Measurements from ENCODE around the gene LRRC8A.
"Not testable (repeated sequence)": the region's sequence is repeated elsewhere in the genome, so short reads cannot be mapped to it uniquely, and the experiment has no call there.

The LRRC8A gene

DNA sequence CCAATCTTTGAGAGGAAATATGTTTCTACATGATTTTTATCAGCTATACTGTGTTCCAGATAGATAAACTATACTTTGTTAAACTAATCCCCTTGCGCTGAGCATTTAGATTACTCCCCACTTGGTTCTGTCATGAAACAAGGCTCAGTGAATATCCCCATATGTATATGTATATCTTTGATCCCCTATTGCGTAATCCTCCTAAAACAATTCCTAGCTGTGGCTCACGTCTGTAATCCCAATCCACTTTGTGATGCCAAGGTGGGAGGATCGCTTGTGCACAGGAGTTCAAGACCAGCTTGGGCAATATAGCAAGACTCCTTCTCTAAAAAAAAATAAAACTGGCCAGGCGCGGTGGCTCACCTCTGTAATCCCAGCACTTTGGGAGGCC lies 41.6 kb downstream of the LRRC8A start:
- DNase-seq = no peak

DNA sequence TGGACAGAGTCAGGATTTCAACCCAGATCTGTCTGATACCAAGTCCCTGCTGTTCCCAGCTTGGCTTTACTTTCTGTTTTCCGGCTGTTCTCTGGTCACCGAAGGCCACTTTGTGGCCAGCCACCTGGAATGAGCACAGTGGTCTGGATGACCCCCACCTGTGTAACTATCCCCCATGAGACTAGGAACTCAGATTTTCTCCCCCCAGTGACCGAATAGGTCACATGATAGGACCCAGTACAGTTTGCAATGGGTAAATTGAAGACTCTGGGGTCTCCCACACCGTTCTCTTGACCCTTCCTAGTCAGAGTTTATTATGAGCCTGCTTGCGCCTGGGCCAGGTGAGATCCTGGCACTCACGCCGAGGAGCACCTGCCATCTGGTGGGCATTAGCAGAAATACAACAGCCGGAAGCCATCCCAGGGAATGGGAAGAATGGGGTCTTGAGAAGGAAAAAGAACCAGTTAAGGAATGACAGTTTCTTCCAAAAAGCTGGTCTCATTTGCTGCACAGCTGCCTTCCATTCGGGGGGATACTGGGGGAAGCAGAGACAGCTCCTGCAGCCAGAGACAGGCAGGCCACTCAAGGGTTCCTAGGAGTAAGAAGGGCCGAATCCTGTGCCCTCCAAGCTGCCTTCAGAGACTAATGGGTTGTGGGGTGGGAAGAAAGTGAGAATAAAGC lies 45.9 kb downstream of the LRRC8A start:
- peak; percentile 53 for DNase-seq

GRCh38 chr9:128928624-128929023 lies 46.7 kb downstream of the LRRC8A start:
- DNase-seq = no peak

DNA sequence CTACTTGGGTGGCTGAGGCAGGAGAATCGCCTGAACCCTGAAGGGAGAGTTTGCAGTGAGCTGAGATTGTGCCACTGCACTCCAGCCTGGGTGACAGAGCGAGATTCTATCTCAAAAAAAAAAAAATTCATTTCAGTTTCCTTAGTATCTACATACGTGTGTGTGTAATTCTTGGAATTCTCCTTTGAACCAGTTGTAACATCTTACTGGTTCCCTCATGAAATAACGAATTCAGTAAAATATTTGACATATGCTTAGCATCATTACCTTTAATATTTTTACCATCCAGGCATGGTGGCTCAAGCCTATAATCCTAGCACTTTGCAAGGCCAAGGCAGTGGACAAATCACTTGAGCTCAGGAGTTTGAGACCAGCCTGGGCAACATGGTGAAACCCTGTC lies 47.6 kb downstream of the LRRC8A start:
- no peak for DNase-seq

- DNase-seq = no peak
Measured at GRCh38 chr9:128933731-128934130, 51.8 kb downstream of the LRRC8A start.

GRCh38 chr9:128936171-128936865 lies 54.4 kb downstream of the LRRC8A start:
- DNase-seq = no peak

- DNase-seq = no peak
Measured at GRCh38 chr9:128937310-128938165, 55.6 kb downstream of the LRRC8A start.

DNA sequence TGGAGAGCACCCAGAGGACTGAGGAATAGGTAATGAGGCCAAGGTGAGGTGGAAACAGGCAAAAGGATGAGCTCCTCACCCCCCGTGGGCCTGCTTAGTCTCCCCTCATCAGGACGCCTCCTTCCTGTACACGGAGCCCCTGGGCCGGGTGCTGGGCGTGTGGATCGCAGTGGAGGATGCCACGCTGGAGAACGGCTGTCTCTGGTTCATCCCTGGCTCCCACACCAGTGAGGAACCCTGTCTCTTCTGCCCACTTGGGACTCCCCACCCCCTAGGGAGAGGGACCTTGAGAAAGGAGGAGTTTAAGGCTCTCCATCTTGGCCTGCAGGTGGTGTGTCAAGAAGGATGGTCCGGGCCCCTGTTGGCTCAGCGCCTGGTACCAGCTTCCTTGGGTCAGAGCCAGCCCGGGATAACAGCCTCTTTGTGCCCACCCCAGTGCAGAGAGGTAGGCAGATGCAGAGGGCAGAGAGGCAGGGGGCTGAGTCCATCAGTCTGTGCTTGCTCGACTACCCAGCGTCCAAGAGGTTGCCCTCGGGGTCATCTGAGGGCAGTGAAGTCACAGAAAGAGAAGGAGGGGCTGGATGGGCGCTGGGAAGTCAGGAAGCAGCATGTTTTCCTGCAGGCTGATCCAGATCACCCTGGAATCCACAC lies 58.5 kb downstream of the LRRC8A start:
- no peak for DNase-seq

DNA sequence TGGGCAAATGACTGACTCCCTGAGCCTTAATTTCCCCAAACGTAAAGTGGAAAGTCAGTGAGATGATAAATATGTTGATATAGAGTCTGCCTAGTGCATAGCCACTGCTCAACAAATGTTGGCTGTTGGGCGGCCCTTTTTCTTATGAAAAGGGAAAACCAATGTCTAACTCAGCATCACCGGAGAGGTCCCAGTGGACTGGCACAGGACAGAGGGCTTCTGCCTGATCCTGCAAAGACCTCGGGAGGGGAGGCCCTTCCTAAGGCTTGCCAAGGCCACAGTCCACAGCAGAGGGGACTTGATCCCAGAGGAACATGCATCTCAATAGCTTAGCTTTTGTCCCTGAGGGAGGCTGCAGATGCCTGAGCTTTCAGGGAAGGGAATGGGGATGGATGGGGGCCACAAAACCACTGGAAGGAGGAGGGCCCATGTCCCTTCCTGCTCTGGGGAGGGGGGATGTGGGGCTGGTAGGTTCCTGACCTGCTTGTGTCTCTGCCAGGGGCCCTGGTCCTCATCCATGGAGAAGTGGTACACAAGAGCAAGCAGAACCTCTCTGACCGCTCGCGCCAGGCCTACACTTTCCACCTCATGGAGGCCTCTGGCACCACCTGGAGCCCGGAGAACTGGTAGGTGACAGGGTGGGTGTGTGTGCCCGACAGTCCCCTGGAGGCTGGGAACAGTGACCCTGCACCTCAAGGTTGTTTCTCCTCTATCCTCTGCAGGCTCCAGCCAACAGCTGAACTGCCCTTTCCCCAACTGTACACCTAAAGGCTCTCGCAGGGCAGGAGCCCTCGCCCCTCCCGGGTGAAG lies 59.2 kb downstream of the LRRC8A start:
- no peak for DNase-seq

DNA sequence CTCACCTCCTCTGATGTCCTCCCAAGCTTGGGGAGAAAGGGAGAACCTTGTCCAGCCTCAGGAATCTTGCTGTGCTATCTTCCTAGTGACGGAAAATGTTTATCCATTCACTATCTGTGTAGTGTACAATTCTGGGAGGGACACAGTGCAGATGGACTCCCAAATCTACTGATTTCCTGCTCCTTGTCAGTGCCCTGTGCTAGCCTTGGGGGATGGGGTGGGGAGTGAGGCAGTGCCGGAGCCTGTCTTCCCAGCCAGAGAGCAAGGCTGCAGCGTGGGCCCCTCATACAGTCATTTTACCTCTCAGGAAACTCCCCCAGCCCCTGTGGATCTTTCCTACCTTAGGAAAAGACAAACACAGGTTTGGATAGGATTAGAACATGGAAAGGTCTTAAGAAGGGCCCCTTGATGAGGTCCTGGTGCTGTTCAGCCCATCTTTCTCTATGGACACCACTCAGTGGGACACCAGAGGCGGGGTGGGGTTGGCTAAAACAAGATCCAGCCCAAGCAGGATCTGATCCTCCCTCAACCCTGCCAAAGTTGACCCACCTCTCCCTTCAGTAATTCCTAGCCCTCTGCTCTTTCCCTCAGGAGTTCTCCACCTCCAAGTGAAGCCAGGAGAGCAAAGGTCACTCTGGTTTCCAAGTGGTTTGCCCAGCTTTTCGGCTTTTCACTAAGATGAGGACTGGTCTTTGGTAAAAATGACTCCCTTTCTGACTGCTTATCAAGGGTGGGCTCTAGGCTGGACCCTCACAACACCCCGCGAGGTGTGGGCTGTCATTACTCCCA lies 62.1 kb downstream of the LRRC8A start:
- DNase-seq = no peak

DNA sequence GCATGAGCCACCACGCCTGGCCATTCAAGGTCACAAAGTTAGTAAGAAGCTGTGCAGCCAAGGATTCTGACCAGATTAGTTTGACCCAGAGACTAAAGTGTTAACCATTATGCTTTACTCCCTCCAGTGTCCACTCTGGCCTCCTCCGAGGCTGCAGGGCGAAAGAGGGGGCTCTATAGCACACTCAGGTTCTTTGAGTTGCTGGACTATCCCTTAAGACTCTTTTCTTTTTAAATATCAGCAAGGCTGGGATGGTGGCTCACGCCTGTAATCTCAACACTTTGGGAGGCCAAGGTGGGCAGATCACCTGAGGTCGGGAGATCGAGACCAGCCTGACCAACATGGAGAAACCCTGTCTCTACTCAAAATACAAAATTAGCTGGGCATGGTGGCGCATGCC lies 63.0 kb downstream of the LRRC8A start:
- DNase-seq = not testable (repeated sequence)

- no peak for DNase-seq
Measured at GRCh38 chr9:128945798-128946501, 64.0 kb downstream of the LRRC8A start.

DNA sequence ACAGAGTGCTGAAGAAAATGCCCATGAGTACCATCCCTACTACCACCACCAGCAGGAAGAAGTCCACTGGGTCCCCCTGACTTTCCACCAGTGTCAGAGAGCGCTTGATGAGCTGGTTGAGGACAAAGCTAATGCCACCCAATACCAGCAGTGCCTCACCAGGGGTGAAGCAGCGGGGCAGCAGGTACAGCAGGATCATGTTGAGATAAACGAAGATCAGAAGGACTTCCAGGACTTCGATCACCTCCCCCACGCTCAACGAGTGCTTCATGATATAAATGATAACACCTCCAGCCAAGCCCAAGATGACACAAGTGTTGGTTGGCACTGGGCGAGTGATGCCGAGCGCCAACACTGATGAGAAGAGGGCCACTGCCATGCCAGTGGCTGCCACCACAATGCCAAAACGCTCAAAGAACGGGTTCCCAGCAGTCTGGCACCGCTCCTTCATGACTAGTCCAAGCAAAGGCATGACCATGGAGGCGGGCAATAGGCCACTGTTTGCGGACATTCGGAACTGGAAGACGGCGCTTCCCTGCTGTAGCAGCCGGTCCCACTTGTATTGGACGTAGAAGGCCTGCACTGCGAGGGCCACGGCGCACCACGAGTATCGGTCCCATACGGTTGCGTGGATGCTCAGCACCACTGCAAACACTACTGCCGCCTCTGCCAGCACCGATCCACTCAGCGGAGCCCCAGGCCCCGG lies 64.8 kb downstream of the LRRC8A start:
- DNase-seq = peak; percentile 28

DNA sequence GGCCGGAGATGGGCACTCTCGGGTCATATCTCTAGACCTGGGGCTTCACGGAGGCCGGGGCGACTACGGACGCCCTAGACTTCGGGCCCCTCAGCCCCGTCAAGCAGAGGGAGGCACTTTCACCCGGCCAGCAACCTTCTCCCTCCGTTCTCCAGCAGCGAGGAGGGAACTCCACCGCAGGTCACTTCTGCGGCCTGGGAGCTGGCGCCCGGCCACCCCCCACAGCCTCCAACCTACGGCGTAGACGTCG lies 65.3 kb downstream of the LRRC8A start:
- DNase-seq = no peak

- peak; percentile 99 for DNase-seq
Measured at GRCh38 chr9:128947527-128948301, 65.8 kb downstream of the LRRC8A start, which contains the start of the genes DOLK and NUP188. Gene DOLK (minus strand): TSS chr9:128947603. CDS start chr9:128947303, 300 bp downstream. Gene NUP188 (plus strand): TSS chr9:128947699. CDS start chr9:128947720, 21 bp downstream.

DNA sequence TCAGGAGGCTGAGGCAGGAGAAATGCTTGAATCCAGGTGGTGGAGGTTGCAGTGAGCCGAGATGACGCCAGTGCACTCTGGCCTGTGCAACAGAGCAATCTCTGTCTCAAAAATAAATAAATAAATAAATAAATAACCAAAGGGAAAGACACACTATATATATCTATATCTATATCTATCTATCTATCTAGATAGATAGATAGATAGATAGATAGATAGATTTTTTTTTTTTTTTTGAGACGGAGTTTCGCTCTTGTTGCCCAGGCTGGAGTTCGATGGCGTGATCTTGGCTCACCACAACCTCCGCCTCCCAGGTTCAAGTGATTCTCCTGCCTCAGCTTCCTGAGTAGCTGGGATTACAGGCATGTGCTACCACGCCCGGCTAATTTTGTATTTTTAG lies 79.5 kb downstream of the LRRC8A start:
- not testable (repeated sequence) for DNase-seq
